ENCODE results near the gene GPR87. TPM values are rescaled to one million over a fixed set of nuclear protein-coding genes. Genes with fewer than 3 reads are reported as not detected.

Gene GPR87
- total and polyA plus RNA-seq, 12 donors, result not detected

DNA sequence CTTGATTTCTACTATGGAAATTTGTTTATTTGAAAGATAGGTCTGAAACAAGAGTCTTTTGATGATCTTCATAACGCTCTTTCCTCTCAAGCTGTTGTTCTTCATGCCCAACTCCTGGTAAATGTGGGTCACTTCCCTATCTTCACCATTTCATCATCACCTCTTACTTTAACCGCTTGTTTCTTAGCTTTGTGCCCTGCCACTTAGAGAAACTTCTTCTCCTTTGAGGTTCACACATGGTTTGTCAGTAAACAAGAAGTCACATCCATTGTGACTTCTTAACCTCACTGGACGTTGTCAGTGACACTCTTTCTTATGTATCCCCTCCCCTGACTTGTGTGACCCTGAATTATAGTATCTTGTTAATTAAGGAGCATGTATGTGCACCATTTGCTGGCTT lies 29.7 kb upstream of the GPR87 start:
- H3K27me3 ChIP-seq, result no peaks in the 10 kb centered on the region
- TF ChIP-seq POLR2A (IDR thresholded peaks at IDR 0.05), result no peak
- TF ChIP-seq, protein P1, sequence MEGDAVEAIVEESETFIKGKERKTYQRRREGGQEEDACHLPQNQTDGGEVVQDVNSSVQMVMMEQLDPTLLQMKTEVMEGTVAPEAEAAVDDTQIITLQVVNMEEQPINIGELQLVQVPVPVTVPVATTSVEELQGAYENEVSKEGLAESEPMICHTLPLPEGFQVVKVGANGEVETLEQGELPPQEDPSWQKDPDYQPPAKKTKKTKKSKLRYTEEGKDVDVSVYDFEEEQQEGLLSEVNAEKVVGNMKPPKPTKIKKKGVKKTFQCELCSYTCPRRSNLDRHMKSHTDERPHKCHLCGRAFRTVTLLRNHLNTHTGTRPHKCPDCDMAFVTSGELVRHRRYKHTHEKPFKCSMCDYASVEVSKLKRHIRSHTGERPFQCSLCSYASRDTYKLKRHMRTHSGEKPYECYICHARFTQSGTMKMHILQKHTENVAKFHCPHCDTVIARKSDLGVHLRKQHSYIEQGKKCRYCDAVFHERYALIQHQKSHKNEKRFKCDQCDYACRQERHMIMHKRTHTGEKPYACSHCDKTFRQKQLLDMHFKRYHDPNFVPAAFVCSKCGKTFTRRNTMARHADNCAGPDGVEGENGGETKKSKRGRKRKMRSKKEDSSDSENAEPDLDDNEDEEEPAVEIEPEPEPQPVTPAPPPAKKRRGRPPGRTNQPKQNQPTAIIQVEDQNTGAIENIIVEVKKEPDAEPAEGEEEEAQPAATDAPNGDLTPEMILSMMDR (IDR thresholded peaks at IDR 0.05), result no peak
- peak overlapping the region in 3 of 5 donors; percentile 33 to 61 (median 33) for H3K27ac ChIP-seq
- H3K36me3 ChIP-seq (replicated peaks in 1 of 2), result no peaks in the 10 kb centered on the region
- H3K4me1 ChIP-seq (replicated peaks in 1 of 2), result peaks cover 11% of the 10 kb centered on the region in 2 donors
- H3K9me3 ChIP-seq (replicated peaks in 1 of 3), result no peaks in the 10 kb centered on the region
- intact Hi-C loops (cut with DNase I), result no loop called here
- peak overlapping the region in 1 of 4 donors; percentile 48 for H3K4me3 ChIP-seq
- no peak for DNase-seq
- 57 to 75% (median 68%) methylated on average over 3 of the region's 3 CpGs for WGBS, 4 donors

DNA sequence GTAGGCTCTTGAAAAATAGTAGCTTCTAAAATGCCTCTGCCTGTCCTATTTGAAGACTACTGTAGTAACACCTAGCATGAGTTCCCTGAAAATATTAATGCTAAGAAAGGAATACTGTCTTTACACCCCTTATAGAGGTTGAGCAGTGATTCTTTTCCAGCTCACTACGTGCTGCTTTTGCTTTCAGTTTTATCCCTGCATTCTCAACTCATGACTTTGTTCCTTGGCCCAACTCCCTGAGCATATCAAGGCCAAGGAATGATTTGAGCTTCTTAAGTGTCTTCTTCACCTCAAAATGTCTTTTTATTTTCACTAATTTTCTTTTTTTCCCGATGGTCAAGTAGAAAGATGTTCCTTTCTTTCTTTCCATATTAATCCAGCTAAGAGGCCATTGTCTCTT lies 29.2 kb upstream of the GPR87 start:
- TF ChIP-seq, protein P1 (IDR thresholded peaks at IDR 0.05), result no peak
- TF ChIP-seq POLR2A (IDR thresholded peaks at IDR 0.05), result no peak
- Histone ChIP-seq H3K36me3 (replicated peaks in 1 of 2) (no peaks in the 10 kb centered on the region), H3K4me1 (replicated peaks in 1 of 2) (peaks cover 11% of the 10 kb centered on the region in 2 donors), H3K4me3 (peak overlapping the region in 1 of 4 donors; percentile 48), H3K9me3 (replicated peaks in 1 of 3) (no peaks in the 10 kb centered on the region), H3K27ac (peak overlapping the region in 3 of 5 donors; percentile 33 to 75 (median 61)), H3K27me3 (no peaks in the 10 kb centered on the region)
- DNase-seq, result peak in 3 of 7 donors; percentile 18 to 41 (median 33)
- WGBS, 4 donors, result 32 to 47% (median 43%) methylated on average over 2 of the region's 2 CpGs
- intact Hi-C loops (cut with DNase I), result no loop called here

DNA sequence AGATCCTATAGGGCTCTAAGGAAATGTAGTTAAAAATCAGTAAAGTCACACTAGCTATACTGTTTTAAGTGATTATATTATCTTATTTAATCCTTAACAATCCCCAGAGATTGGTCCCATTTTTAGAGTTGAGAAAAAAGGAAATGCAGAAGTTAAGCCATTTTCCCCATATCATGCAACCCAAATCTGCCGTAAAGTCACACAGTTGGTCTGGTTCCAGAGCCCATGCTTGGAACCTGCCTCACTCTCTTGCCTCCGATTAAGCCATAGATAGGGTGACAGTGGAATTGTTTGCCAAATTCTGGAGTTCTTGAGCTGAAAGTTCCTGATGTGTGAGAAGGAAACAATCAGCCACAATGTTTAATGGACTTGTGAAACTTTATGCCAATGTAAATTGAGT lies 15.1 kb upstream of the GPR87 start:
- no peak for DNase-seq
- TF ChIP-seq, protein P1 (IDR thresholded peaks at IDR 0.05), result no peak
- no peak for TF ChIP-seq POLR2A (IDR thresholded peaks at IDR 0.05)
- H3K27me3 ChIP-seq, result no peaks in the 10 kb centered on the region
- H3K36me3 ChIP-seq (replicated peaks in 1 of 2), result no peaks in the 10 kb centered on the region
- no peak overlapping the region for H3K27ac ChIP-seq
- no peaks in the 10 kb centered on the region for H3K9me3 ChIP-seq (replicated peaks in 1 of 3)
- H3K4me1 ChIP-seq (replicated peaks in 1 of 2), result peaks cover 8 to 13% of the 10 kb centered on the region in 2 donors
- WGBS, 4 donors, result 63 to 69% (median 67%) methylated on average over 2 of the region's 2 CpGs
- intact Hi-C loops (cut with DNase I), result no loop called here
- no peak overlapping the region for H3K4me3 ChIP-seq

- intact Hi-C loops (cut with DNase I), result no loop called here
- no peak overlapping the region for H3K4me3 ChIP-seq
- H3K27ac ChIP-seq, result no peak overlapping the region
- peaks cover 8 to 13% of the 10 kb centered on the region in 2 donors for H3K4me1 ChIP-seq (replicated peaks in 1 of 2)
- DNase-seq, result no peak
- no peak for TF ChIP-seq POLR2A (IDR thresholded peaks at IDR 0.05)
- TF ChIP-seq, protein P1 (IDR thresholded peaks at IDR 0.05), result no peak
- H3K27me3 ChIP-seq, result no peaks in the 10 kb centered on the region
- H3K36me3 ChIP-seq (replicated peaks in 1 of 2), result no peaks in the 10 kb centered on the region
- H3K9me3 ChIP-seq (replicated peaks in 1 of 3), result no peaks in the 10 kb centered on the region
Observed at GRCh38 chr3:151330899-151331298, 14.3 kb upstream of the GPR87 start.

Data from adrenal gland (tissue), 12 donors.